ENCODE measurements around the gene SHCBP1L.
"Not testable (repeated sequence)": the region's sequence is repeated elsewhere in the genome, so short reads cannot be mapped to it uniquely, and the experiment has no call there.

SHCBP1L gene

GRCh38 chr1:182965096-182965495 lies 12.1 kb upstream of the SHCBP1L start:
- H3K27ac ChIP-seq (ENCODE audit: insufficient read depth, low read depth, low read length, poor library complexity, severe bottlenecking) = no peak overlapping the region
- 93 to 95% methylated on average over 1 of the region's 1 CpG for WGBS, 2 experiments

DNA sequence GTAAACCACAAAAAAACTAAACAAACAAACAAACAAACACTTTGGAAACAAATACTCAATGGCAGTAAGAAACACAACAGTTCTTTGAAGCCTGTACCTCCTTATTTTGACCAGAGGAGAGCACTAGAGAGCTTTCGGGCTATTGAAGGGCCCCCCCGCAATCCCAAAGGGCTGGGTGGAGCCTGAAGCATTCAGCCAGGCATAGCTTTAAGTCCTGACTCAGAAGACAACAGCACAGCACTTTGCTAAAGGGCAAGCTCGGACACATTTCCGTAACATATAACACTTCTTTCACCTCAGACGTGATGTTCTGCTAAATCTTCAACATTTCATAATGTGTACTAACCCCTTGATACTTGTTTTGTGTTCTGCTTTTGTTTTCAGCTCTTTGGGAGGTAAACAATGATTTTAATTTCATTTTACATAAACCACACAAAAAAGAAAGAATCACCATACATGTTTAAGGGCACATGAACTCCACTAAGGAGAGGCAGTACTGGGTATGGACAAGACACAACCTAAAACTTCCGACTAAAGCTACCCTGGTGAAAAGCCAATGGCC lies 9.7 kb upstream of the SHCBP1L start:
- Histone ChIP-seq H3K27ac (ENCODE audit: insufficient read depth, low read depth, low read length, poor library complexity, severe bottlenecking) (no peak overlapping the region), H3K27me3 (ENCODE audit: control insufficient read depth, insufficient read depth, low read length, poor library complexity, severe bottlenecking) (no peaks in the 10 kb centered on the region), H3K9me3 (ENCODE audit: control insufficient read depth, low read length) (no peaks in the 10 kb centered on the region), H3K4me3 (ENCODE audit: insufficient read depth, low read depth, low read length) (no peak overlapping the region), H3K4me1 (ENCODE audit: control insufficient read depth, insufficient read depth, low read length) (peaks cover 4% of the 10 kb centered on the region), H3K36me3 (ENCODE audit: control insufficient read depth, insufficient read depth, low read length) (no peaks in the 10 kb centered on the region)
- 20 to 24% methylated on average over 6 of the region's 6 CpGs for WGBS, 2 experiments

More at GRCh38 chr1:182965096-182965495, 12.1 kb upstream of the SHCBP1L start:
- Histone ChIP-seq H3K4me1 (ENCODE audit: control insufficient read depth, insufficient read depth, low read length) (peaks cover 4% of the 10 kb centered on the region), H3K9me3 (ENCODE audit: control insufficient read depth, low read length) (no peaks in the 10 kb centered on the region), H3K27me3 (ENCODE audit: control insufficient read depth, insufficient read depth, low read length, poor library complexity, severe bottlenecking) (no peaks in the 10 kb centered on the region), H3K36me3 (ENCODE audit: control insufficient read depth, insufficient read depth, low read length) (no peaks in the 10 kb centered on the region), H3K4me3 (ENCODE audit: insufficient read depth, low read depth, low read length) (no peak overlapping the region)

DNA sequence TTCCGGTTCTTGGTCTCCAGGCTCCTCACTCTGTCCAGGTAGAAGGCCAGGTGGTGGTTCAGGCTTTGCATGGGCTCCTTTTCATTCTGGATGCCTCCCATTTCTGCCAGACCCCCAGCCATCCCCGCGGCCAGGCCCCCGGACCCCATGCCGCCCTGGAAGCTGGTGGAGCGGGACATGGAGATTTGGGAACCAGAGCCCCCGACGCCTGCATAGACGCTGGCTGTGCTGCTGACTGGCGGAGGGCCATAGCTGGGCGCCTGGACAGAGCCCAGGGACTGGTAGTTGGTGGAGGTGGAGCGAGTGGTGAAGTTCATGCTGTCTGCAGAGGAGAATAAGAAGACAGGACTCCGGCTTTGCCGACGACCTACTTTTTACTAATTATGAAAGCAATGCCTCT lies 7.1 kb upstream of the SHCBP1L start:
- Histone ChIP-seq H3K27me3 (ENCODE audit: control insufficient read depth, insufficient read depth, low read length, poor library complexity, severe bottlenecking) (no peaks in the 10 kb centered on the region), H3K27ac (ENCODE audit: insufficient read depth, low read depth, low read length, poor library complexity, severe bottlenecking) (no peak overlapping the region)

GRCh38 chr1:182957902-182958395 lies 5.0 kb upstream of the SHCBP1L start:
- Histone ChIP-seq H3K9me3 (ENCODE audit: control insufficient read depth, low read length) (no peaks in the 10 kb centered on the region), H3K27ac (ENCODE audit: insufficient read depth, low read depth, low read length, poor library complexity, severe bottlenecking) (no peak overlapping the region), H3K36me3 (ENCODE audit: control insufficient read depth, insufficient read depth, low read length) (no peaks in the 10 kb centered on the region), H3K4me1 (ENCODE audit: control insufficient read depth, insufficient read depth, low read length) (peaks cover 4% of the 10 kb centered on the region), H3K27me3 (ENCODE audit: control insufficient read depth, insufficient read depth, low read length, poor library complexity, severe bottlenecking) (no peaks in the 10 kb centered on the region), H3K4me3 (ENCODE audit: insufficient read depth, low read depth, low read length) (no peak overlapping the region)
- WGBS, 2 experiments = 53 to 54% methylated on average over 11 of the region's 11 CpGs

More for the DNA sequence above, 7.1 kb upstream of the SHCBP1L start:
- peaks cover 4% of the 10 kb centered on the region for H3K4me1 ChIP-seq (ENCODE audit: control insufficient read depth, insufficient read depth, low read length)
- no peaks in the 10 kb centered on the region for H3K9me3 ChIP-seq (ENCODE audit: control insufficient read depth, low read length)
- H3K36me3 ChIP-seq (ENCODE audit: control insufficient read depth, insufficient read depth, low read length) = no peaks in the 10 kb centered on the region
- WGBS, 2 experiments = 91 to 97% methylated on average over 15 of the region's 15 CpGs
- no peak overlapping the region for H3K4me3 ChIP-seq (ENCODE audit: insufficient read depth, low read depth, low read length)

DNA sequence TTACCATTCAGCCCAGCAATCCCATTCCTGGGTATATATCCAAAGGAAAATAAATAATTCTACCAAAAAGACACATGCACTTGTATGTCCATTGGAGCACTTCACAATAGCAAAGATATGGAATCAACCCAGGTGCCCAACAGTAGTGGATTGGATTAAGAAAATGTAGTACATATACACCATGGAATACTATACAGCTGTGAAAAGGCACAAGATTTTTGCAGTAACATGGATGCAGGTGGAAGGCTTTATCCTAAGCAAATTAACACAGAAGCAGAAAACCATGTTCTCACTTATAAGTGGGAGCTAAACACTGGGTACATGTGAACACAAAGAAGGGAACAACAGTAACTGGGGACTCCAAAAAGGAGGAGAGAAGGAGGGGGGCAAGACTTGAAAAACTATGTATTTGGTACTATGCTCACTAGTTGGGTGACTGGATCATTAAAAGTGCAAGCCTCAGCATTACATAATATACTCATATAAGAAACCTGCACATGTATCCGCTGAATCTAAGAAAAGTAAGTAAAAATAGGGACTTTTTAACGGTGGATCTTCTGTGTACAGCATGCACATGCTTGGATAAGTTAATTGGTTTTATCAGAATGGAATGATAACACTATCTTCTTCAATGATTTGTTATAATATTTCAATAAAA lies 3.9 kb upstream of the SHCBP1L start:
- H3K36me3 ChIP-seq (ENCODE audit: control insufficient read depth, insufficient read depth, low read length) = no peaks in the 10 kb centered on the region
- no peak overlapping the region for H3K27ac ChIP-seq (ENCODE audit: insufficient read depth, low read depth, low read length, poor library complexity, severe bottlenecking)
- no peak overlapping the region for H3K4me3 ChIP-seq (ENCODE audit: insufficient read depth, low read depth, low read length)
- H3K27me3 ChIP-seq (ENCODE audit: control insufficient read depth, insufficient read depth, low read length, poor library complexity, severe bottlenecking) = no peaks in the 10 kb centered on the region
- WGBS, 2 experiments = 95 to 100% methylated on average over 2 of the region's 2 CpGs
- no peaks in the 10 kb centered on the region for H3K9me3 ChIP-seq (ENCODE audit: control insufficient read depth, low read length)
- no peaks in the 10 kb centered on the region for H3K4me1 ChIP-seq (ENCODE audit: control insufficient read depth, insufficient read depth, low read length)

GRCh38 chr1:182955596-182956588 lies 2.9 kb upstream of the SHCBP1L start:
- Histone ChIP-seq H3K27ac (ENCODE audit: insufficient read depth, low read depth, low read length, poor library complexity, severe bottlenecking) (no peak overlapping the region), H3K4me1 (ENCODE audit: control insufficient read depth, insufficient read depth, low read length) (no peaks in the 10 kb centered on the region), H3K27me3 (ENCODE audit: control insufficient read depth, insufficient read depth, low read length, poor library complexity, severe bottlenecking) (no peaks in the 10 kb centered on the region), H3K36me3 (ENCODE audit: control insufficient read depth, insufficient read depth, low read length) (no peaks in the 10 kb centered on the region), H3K4me3 (ENCODE audit: insufficient read depth, low read depth, low read length) (no peak overlapping the region), H3K9me3 (ENCODE audit: control insufficient read depth, low read length) (no peaks in the 10 kb centered on the region)
- 92 to 95% methylated on average over 9 of the region's 9 CpGs for WGBS, 2 experiments

DNA sequence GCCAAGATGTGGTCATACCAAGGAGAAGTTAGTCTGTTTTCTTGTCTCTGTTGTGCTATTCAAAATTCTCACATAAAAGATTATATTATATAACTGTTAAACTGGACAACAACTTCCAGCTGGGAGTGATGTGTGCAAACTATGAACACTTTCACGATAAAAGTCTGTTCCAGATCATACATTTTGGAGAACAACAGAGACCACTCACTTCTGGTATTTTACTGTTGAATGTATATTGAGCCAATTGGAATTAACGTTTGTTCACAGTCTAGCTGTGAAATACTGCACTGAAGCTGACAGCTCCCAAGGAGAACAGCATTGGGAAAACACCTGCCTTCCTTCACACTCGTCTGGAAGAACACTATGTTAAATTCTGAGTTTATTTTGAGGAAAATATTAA lies 860 bp upstream of the SHCBP1L start:
- H3K4me3 ChIP-seq (ENCODE audit: insufficient read depth, low read depth, low read length) = no peak overlapping the region
- H3K36me3 ChIP-seq (ENCODE audit: control insufficient read depth, insufficient read depth, low read length) = no peaks in the 10 kb centered on the region
- no peaks in the 10 kb centered on the region for H3K27me3 ChIP-seq (ENCODE audit: control insufficient read depth, insufficient read depth, low read length, poor library complexity, severe bottlenecking)
- no peaks in the 10 kb centered on the region for H3K4me1 ChIP-seq (ENCODE audit: control insufficient read depth, insufficient read depth, low read length)
- no peaks in the 10 kb centered on the region for H3K9me3 ChIP-seq (ENCODE audit: control insufficient read depth, low read length)
- H3K27ac ChIP-seq (ENCODE audit: insufficient read depth, low read depth, low read length, poor library complexity, severe bottlenecking) = no peak overlapping the region
- WGBS, 2 experiments = 89 to 97% methylated on average over 3 of the region's 3 CpGs

GRCh38 chr1:182943336-182943735 lies 9.6 kb downstream of the SHCBP1L start:
- H3K4me1 ChIP-seq (ENCODE audit: control insufficient read depth, insufficient read depth, low read length); H3K36me3 ChIP-seq (ENCODE audit: control insufficient read depth, insufficient read depth, low read length); H3K4me3 ChIP-seq (ENCODE audit: insufficient read depth, low read depth, low read length); H3K9me3 ChIP-seq (ENCODE audit: control insufficient read depth, low read length); H3K27ac ChIP-seq (ENCODE audit: insufficient read depth, low read depth, low read length, poor library complexity, severe bottlenecking); H3K27me3 ChIP-seq (ENCODE audit: control insufficient read depth, insufficient read depth, low read length, poor library complexity, severe bottlenecking): not testable (repeated sequence)
- 92 to 93% methylated on average over 6 of the region's 6 CpGs for WGBS, 2 experiments

GRCh38 chr1:182942145-182942544 lies 10.8 kb downstream of the SHCBP1L start:
- not testable (repeated sequence) for H3K4me3 ChIP-seq (ENCODE audit: insufficient read depth, low read depth, low read length); H3K4me1 ChIP-seq (ENCODE audit: control insufficient read depth, insufficient read depth, low read length); H3K27ac ChIP-seq (ENCODE audit: insufficient read depth, low read depth, low read length, poor library complexity, severe bottlenecking); H3K9me3 ChIP-seq (ENCODE audit: control insufficient read depth, low read length); H3K27me3 ChIP-seq (ENCODE audit: control insufficient read depth, insufficient read depth, low read length, poor library complexity, severe bottlenecking); H3K36me3 ChIP-seq (ENCODE audit: control insufficient read depth, insufficient read depth, low read length)
- WGBS, 2 experiments = 5 to 6% methylated on average over 25 of the region's 25 CpGs

DNA sequence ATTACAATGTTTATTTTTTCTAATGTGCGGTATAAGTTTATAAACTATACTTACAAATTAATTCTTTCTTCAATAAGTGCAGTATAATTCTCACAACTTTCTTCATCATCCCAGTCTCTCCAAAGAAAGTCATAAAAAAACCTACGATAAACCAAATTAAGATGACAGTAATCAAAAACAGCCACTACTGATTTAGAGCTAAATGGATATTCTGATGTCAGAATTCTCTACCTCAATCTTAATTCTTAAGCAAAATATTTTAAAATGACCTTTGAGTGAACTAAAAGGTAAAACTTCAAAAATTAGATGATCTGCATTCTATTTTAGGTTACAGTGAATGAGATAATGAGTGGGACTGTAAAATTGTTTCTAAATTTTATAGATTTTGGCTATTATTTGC lies 13.6 kb downstream of the SHCBP1L start:
- Histone ChIP-seq H3K4me3 (ENCODE audit: insufficient read depth, low read depth, low read length) (no peak overlapping the region), H3K36me3 (ENCODE audit: control insufficient read depth, insufficient read depth, low read length) (no peaks in the 10 kb centered on the region), H3K4me1 (ENCODE audit: control insufficient read depth, insufficient read depth, low read length) (no peaks in the 10 kb centered on the region), H3K27me3 (ENCODE audit: control insufficient read depth, insufficient read depth, low read length, poor library complexity, severe bottlenecking) (no peaks in the 10 kb centered on the region), H3K9me3 (ENCODE audit: control insufficient read depth, low read length) (no peaks in the 10 kb centered on the region), H3K27ac (ENCODE audit: insufficient read depth, low read depth, low read length, poor library complexity, severe bottlenecking) (no peak overlapping the region)
- 97 to 100% methylated on average over 1 to 2 of the region's 2 CpGs for WGBS, 2 experiments

Data from ectodermal cell (in vitro differentiated cells).